NB4 (cell line): Measurements from ENCODE around the gene ARHGAP33.

Experiments
- DNase-seq: peaks from one replicate; pipeline ENCODE4 v3.0.0; 2010; ENCODE audit warnings: low read depth
- H3K4me3 ChIP-seq: one replicate; pipeline ENCODE4 v1.5.1; 2011; ENCODE audit warnings: mild to moderate bottlenecking, low read depth, low read length, moderate library complexity
- CTCF ChIP-seq: IDR thresholded peaks from one replicate; pipeline ENCODE4 v1.5.1; 2012; ENCODE audit warnings: low read depth, low read length
- MAX ChIP-seq: IDR thresholded peaks from 2 replicates; pipeline ENCODE4 v1.6.1; 2011; ENCODE audit warnings: low read depth, low read length
- MYC ChIP-seq: IDR thresholded peaks from 2 replicates; pipeline ENCODE4 v1.6.1; 2011; ENCODE audit warnings: low read depth, low read length
- POLR2A ChIP-seq: IDR thresholded peaks from 2 replicates; pipeline ENCODE4 v1.6.1; 2011; ENCODE audit warnings: mild to moderate bottlenecking; ENCODE audit not compliant: insufficient read length; ENCODE audit errors: extremely low read depth

The ARHGAP33 gene

GRCh38 chr19:35797663-35798062, 22.3 kb downstream of the ARHGAP33 start:
- no peak overlapping the region for H3K4me3 ChIP-seq
- no peak for DNase-seq
- TF ChIP-seq MYC, result no peak
- TF ChIP-seq MAX, result no peak
- TF ChIP-seq CTCF, result no peak

DNA sequence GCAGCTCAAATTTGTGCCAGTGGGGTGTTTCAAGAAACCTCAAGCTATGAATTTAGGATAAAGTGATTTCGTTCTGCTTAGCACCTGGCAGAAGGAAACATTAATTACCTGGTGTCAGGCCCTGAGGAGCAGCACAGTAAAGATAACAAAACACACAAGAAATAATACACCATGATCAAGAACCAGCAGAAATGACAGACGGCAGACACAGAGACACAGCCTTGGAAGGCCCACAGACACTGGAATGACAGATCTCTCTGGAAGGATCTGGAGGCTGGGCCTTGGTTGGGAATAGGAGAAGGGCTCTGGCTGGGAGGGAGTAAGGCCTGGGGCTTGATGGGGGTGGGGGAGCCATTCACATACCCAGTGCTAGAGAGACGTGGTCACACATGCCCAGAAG, 26.5 kb downstream of the ARHGAP33 start:
- TF ChIP-seq POLR2A (no peak), MAX (no peak), MYC (no peak)
- DNase-seq, result no peak
- H3K4me3 ChIP-seq, result no peak overlapping the region

GRCh38 chr19:35805526-35806102, 30.2 kb downstream of the ARHGAP33 start:
- no peak overlapping the region for H3K4me3 ChIP-seq
- no peak for DNase-seq
- TF ChIP-seq POLR2A (no peak), CTCF (no peak), MAX (no peak), MYC (no peak)

DNA sequence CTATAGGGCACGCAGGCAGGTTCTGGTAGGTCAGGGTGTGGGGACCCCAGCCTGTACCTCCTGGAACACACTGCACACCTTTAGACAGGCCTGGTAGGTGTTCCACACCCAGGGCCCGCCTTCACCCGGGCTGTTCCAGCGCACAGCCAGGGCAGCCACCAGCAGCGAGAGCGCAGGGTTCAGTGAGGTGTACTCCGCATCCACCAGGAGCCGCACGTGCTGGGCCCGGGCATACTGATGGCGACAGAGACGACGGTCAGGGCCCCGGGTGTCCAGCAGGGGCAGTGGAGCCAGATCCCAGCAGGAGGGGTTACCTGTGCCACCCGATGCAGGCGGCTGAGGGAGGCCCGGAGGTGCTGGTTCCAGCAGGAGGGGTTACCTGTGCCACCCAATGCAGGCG, 31.2 kb downstream of the ARHGAP33 start:
- DNase-seq, result no peak
- no peak for TF ChIP-seq MYC
- no peak for TF ChIP-seq POLR2A
- no peak for TF ChIP-seq MAX
- no peak for TF ChIP-seq CTCF
- H3K4me3 ChIP-seq, result no peak overlapping the region

GRCh38 chr19:35807633-35808032, 32.3 kb downstream of the ARHGAP33 start:
- TF ChIP-seq POLR2A, result no peak
- no peak for DNase-seq
- no peak overlapping the region for H3K4me3 ChIP-seq

GRCh38 chr19:35811317-35812219, 36.2 kb downstream of the ARHGAP33 start:
- TF ChIP-seq MYC (no peak), POLR2A (no peak), CTCF (no peak), MAX (no peak)
- H3K4me3 ChIP-seq, result no peak overlapping the region
- DNase-seq, result no peak
